DOHH2 (cell line): ENCODE data around the gene PIK3CG.

Experiments used
- CTCF ChIP-seq: fragments of 200-600 bp; sonication (generic); IDR thresholded peaks from one replicate; pipeline ENCODE4 v1.5.1; 2014; ENCODE audit warnings: antibody characterized with exemption, mild to moderate bottlenecking, low read depth, low read length; ENCODE audit not compliant: poor library complexity, severe bottlenecking
- EZH2phosphoT487 ChIP-seq: fragments of 200-600 bp; sonication (generic); IDR thresholded peaks from 2 replicates; pipeline ENCODE4 v1.6.1; 2017; ENCODE audit warnings: borderline replicate concordance, mild to moderate bottlenecking, antibody characterized with exemption, low read length, moderate library complexity, mixed read lengths

GRCh38 chr7:106890952-106891351 is 25.9 kb downstream of the PIK3CG start:
- TF ChIP-seq EZH2phosphoT487, result no peak
- no peak for TF ChIP-seq CTCF
